OCI-LY1 (cell line): ENCODE measurements around the gene SSBP2.

ENCODE experiments used
- EZH2 ChIP-seq: fragments of 200-600 bp; sonication (generic), shearing (Covaris generic); IDR thresholded peaks from 2 replicates; pipeline ENCODE4 v1.8.0; 2017; ENCODE audit warnings: borderline replicate concordance, mixed run types, mild to moderate bottlenecking, antibody characterized with exemption, low read length, moderate library complexity, mixed read lengths
- TF ChIP-seq, protein P1 (sequence below): fragments of 200-600 bp; sonication (generic), shearing (Covaris generic); IDR thresholded peaks from 2 replicates; pipeline ENCODE4 v1.5.1; 2017; ENCODE audit warnings: mild to moderate bottlenecking, antibody characterized with exemption, low read length, moderate library complexity, mixed read lengths

DNA sequence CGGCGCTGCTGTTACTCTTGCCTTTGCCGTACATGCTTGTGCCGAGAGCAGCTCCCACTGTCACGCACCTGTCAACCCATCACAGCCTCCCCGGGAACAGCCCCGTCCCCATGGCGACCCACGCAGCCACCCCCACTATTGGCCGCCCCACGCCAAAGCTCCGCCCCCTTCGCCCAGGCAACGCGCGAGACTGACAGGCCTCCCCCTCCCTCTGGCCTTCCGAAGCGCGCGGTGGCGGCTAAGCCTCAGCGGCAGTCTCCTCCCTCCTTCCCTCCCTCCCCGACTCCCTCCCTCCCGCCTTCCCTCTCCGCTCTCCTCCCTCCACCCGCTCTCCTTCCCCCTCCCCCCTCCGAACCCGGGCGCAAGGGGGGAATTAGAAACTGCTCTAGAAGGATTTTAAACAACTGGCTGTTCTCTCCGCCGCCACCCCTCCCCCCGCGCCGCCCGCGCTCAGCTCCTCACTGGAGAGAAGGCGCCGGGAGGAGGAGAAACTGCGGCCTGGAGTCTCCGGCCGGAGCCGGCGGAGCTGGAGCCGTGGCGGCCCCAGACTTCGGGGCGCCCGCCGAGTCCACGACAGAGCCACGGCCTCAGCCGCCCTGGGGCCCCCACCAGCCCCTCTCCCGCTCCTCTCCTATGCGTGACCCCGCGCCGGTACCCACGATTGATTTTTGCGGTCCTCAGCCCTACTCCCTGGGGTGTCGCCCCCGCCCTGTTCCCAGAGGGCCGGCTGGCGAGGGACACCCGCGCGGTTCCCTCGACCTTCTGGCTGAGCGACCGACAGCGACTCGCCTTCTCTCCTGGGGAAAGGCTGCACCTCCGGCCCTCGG lies at the start of gene SSBP2:
- TF ChIP-seq, protein P1, sequence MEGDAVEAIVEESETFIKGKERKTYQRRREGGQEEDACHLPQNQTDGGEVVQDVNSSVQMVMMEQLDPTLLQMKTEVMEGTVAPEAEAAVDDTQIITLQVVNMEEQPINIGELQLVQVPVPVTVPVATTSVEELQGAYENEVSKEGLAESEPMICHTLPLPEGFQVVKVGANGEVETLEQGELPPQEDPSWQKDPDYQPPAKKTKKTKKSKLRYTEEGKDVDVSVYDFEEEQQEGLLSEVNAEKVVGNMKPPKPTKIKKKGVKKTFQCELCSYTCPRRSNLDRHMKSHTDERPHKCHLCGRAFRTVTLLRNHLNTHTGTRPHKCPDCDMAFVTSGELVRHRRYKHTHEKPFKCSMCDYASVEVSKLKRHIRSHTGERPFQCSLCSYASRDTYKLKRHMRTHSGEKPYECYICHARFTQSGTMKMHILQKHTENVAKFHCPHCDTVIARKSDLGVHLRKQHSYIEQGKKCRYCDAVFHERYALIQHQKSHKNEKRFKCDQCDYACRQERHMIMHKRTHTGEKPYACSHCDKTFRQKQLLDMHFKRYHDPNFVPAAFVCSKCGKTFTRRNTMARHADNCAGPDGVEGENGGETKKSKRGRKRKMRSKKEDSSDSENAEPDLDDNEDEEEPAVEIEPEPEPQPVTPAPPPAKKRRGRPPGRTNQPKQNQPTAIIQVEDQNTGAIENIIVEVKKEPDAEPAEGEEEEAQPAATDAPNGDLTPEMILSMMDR, result no peak
- TF ChIP-seq EZH2, result no peak
